ENCODE measurements around the gene PHF21B.

GRCh38 chr22:44860311-44860710 is 149.5 kb downstream of the PHF21B start:
- TF ChIP-seq, protein P1, sequence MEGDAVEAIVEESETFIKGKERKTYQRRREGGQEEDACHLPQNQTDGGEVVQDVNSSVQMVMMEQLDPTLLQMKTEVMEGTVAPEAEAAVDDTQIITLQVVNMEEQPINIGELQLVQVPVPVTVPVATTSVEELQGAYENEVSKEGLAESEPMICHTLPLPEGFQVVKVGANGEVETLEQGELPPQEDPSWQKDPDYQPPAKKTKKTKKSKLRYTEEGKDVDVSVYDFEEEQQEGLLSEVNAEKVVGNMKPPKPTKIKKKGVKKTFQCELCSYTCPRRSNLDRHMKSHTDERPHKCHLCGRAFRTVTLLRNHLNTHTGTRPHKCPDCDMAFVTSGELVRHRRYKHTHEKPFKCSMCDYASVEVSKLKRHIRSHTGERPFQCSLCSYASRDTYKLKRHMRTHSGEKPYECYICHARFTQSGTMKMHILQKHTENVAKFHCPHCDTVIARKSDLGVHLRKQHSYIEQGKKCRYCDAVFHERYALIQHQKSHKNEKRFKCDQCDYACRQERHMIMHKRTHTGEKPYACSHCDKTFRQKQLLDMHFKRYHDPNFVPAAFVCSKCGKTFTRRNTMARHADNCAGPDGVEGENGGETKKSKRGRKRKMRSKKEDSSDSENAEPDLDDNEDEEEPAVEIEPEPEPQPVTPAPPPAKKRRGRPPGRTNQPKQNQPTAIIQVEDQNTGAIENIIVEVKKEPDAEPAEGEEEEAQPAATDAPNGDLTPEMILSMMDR (IDR thresholded peaks at IDR 0.05): no peak
- TF ChIP-seq POLR2A (IDR thresholded peaks at IDR 0.05): no peak
